COLO668 (cell line): ENCODE data around the gene YIPF4.
"Not testable (repeated sequence)": the region's sequence is repeated elsewhere in the genome, so short reads cannot be mapped to it uniquely, and the experiment has no call there.

Experiments used
- DNase-seq: peaks from one replicate; lab custom pipeline; 2025; ENCODE audit not compliant: unreplicated experiment; lab: John Stamatoyannopoulos, UW

The YIPF4 gene

DNA sequence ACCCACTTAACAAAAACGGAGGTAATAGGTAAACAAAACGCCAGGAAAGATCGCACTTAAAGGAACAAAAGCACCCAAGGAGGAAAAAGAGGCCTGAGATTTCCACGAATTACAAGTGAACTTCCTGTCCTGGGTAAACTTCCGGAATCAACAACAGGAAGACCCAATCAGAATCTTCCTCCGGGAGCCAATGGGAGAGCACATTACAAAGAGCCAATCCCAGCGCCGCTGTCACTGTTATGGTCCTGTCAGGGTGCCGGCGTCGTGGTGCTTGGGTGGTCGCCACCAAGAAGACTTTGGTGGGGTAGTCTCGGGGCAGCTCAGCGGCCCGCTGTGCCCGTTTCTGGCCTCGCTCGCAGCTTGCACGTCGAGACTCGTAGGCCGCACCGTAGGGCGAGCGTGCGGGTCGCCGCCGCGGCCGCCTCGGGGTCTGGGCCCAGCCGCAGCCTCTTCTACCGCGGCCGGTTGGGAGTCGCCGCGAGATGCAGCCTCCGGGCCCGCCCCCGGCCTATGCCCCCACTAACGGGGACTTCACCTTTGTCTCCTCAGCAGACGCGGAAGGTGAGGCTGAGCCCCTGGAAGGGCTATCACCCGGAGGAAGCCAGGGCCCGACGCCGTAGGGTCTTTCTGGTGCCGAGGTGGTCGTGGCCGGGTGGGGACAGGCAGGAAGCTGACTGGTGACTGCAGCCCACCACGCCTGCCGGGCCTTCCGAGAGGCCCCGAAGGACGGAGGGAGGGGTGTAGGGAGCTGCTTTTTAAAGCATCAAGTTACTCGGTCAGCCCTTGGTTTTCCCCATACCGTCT is at the start of gene YIPF4:
TSS of gene YIPF4 (plus strand) at position 231 of the 804 bp plus-strand sequence. CDS start at position 483, 252 bp downstream.
- peak; percentile 71 for DNase-seq

DNA sequence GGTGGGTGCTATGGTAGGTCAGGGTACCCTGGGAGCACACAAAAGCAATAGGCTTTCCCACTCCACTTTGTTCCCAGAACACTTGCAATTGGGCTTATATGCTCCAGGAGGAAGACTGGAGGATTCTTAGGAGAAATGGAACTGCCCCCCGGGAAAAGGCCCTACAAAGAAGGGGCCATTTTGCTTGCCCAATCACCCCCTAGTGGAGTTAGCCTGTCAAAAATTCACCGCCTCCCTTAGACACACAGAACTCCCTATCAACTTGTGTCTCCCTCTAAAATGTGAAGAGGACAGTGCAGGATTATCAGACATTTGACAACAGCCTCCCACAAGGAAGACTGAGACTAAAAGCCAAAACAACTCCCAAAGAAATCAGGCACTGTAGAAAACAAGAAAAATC is 49.5 kb upstream of the YIPF4 start:
- no peak for DNase-seq

DNA sequence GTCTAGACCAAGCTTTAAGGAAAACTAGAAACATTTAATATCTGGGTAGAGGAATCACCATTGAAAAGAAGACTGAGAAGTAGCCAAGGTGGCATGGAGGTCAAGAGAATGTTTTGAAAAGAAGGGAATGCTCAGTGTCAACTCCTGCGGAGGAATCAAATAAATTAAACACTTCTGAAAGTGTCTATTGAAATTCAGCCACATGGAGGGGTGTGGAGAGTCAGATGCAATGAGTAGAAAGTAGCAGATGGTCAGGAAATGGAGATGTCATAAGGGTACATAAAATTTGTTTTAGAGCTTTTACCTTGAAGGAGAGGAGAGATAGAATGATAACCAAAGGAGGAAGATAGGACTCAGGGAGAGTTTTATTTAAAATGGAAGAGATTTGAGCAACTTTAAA is 48.1 kb upstream of the YIPF4 start:
- no peak for DNase-seq

DNA sequence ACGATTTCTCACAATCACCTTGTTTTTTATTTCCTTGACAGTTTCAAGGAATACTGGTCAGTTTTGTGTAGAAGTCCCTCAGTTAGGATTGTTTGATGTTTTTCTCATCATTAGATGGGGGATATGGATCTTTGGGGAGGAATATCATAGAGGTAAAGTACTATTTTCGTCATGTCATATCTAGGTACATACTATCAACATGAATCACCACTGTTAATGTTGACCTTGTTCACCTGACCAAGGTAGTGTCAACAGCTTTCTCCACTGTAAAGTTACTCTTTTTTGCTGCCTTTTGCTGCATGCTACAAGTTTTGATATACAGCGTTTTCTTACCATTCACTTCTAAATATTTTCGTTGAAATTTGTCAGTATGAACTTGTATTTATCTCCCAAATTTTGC is 45.7 kb upstream of the YIPF4 start:
- DNase-seq = no peak

DNA sequence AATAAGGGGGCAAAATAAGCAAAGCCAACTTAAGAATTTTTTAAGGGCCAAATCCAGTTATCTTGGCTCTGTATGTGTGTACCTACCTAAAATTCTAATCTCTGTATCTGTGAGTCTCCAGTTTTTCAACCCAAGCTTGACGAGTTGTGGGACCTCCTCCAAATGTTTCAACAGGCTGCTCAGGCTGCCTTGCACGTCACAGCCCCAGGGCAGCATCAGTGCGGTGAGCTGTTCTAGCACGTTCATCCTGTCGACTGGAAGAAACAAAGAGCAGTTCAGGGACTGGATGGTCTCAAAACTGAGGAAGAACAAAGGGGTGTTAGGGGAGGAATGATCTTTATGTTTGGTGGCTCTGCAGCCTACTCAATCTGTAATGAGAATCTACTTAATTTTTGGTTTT is 42.4 kb upstream of the YIPF4 start:
- no peak for DNase-seq

DNA sequence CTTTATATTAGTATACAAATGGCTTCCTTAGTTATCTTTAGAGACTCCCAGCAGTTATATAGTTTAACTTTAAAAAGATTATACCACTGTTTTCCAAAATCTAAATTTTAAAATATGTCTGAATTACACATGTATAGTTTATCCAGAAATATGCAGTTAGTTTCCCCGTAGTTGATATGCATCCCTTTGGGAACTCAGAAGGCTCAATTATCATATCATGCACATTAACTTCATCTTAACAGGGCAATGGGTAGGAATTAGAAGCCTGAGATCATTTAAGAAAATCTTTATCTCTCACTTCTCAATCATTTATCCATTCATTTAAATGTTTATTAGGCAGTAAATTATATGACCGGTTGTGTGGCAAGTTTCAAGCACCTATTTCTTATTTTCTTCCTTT is 40.2 kb upstream of the YIPF4 start:
- no peak for DNase-seq

DNA sequence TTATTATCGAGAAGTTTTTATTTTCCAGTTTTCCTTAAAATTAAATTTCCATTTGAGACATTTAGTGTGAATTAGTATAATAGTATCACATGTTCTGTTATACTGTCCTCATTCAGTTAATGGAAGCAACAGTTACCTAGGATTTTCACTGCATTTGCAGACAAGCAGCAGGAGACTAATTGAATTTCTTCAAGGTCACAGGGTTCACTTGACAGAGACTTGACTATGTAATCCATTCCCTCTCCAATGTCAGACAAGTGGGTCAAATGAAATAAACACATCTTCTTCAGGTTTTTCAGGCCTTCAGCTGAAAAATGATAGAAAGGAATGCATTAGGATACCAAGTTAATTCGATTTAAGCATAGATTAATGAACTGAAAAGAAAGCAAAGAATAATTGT is 39.7 kb upstream of the YIPF4 start:
- no peak for DNase-seq

DNA sequence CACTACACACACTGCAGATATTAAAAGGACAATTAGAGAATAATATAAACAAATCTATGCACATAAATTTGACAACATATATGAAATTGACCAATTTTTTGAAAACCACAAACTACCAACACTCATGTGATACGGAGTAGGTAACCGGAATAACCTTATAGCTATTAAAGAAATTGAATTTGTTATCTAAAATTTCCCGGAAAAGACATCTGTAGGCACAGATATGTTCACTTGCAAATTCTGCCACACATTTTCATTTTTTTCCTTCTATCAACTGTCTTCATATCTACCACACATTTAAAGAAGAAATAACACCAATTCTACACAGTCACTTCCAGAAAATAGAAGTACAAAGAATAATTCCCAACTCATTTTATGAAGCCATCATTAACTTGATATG is 35.4 kb upstream of the YIPF4 start:
- DNase-seq = no peak

DNA sequence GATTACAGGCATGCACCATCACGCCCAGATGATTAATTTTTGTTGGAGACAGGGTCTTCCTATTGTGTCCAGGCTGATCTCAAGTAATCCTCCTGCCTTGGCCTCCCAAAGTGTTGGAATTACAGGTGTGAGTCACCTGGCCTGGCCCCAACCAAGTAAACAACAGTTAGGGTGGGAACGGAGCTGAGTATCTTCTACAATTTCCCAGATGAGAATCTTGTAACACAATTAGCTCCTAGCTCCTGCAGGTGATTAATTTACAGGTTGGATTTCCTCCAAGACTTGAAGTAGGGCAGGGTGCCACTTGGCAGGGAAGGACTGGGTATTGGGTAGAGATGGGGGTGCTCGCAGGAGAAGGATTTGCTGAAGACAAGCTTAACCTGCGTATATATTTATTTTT is 30.8 kb upstream of the YIPF4 start:
- no peak for DNase-seq

DNA sequence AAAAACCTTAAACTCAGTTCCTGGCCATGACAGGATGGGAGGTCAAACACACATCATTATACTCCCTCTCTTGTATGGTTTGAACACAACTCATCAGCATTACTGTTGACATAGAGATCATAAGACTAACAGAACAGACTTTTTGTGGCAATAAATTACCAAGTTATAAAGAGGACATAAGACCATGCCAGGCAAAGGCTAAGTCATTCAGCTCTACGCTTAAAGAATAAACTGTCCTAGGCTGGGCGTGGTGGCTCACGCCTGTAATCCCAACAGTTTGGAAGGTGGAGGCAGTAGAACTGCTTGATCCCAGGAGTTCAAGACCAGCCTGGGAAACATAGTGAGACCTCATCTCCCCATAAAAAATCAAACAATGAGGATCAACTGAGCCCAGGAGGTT is 29.4 kb upstream of the YIPF4 start:
- no peak for DNase-seq

DNA sequence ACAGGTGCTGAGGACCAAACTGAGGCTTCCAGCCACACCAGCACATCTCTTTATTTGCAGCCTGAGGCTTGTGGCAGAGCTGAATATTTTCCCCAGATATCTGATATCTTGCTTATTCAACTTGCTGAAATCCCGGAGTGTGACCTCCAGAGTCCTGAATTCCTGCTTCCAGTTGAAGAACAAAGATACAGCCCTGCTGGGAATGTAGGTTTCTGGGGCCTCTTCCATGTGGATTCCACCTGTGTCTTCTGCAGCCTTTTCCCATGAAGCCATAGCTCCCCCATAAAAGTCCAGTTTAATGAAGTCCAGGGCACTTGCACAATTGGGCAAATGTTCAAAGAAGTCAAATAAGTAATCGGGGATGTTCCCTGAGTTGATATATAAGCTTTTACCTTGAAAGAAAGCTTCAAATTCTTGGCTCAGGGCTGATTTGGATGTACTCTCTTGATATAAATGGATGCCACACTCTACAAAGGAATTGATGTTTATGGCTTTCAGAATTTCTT is 27.9 kb upstream of the YIPF4 start:
- DNase-seq = no peak

DNA sequence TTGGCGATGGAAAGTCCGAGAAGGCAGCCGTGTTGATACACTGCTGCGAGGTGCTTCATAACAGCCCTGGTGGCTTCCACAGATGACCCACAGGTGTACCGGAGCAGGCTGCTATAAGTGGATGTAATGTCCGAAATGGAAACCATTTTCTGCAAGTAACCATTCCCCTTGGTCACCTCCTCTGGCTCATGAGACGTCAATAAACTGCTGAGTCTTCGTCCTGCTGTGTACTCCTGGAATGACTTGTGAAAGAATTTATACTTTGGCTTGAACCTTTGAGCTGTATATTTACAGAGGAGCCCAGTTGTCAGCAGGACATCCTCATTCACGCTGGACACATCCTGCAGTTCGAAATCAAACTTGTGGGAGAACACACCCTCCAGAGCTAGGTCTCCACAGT is 27.4 kb upstream of the YIPF4 start:
- DNase-seq = no peak

DNA sequence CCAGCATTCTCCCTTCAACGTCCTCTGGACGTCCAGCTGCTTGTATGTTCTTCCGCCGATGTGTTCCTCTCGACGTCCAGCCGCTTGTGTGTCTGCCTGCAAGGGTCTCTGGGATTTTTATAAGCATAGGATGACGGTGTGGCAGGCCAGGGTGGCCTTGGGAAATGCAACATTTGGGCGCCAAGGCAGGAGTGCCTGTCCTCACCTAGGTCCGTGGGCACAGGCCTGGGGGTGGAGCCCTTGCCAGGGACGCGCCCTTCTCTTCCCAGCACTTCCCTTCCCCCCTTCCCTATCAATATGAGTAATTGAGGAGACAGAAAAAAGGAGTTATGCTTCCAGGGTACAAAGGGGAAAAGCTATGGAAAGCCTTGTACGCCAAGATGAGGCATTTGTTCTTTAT is 19.5 kb upstream of the YIPF4 start:
- DNase-seq = no peak

DNA sequence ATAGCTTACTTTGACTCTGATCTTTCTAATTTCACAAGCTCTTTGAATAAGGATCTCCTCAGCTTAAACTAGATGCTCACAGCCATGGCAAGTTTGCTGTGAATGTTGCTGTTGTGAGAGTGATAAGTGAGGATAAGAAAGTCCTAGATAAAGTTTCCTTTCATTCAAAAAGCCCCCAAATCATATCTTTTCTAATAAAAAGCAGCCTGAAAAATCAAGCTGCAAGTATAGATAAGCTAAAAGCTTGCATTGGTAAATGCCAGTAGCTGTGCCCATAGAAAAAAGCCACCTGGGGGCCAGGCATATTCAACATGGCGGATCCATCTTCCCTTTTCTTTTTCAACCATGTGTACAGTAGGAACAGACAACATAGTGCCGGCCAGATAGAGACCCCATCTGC is 17.3 kb upstream of the YIPF4 start:
- DNase-seq = no peak

DNA sequence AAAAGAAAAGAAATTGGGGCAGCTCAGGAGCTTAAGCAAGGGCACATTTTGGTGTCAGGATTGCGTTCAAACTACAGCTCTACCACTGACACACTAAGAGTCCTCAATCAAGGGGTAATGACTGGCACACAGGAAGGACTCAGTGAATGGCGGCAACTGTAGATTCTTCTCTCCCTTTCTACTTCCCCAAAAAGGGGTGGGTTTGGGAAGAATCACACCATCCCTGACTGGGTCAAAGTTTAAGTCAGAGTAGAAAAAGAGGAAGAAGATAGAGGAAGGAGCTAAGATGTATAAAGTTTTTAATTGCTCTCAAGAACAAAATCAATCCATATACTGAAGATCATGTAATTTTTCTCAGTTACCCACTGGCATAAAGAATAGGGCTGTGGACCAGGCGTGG is 15.6 kb upstream of the YIPF4 start:
- no peak for DNase-seq

DNA sequence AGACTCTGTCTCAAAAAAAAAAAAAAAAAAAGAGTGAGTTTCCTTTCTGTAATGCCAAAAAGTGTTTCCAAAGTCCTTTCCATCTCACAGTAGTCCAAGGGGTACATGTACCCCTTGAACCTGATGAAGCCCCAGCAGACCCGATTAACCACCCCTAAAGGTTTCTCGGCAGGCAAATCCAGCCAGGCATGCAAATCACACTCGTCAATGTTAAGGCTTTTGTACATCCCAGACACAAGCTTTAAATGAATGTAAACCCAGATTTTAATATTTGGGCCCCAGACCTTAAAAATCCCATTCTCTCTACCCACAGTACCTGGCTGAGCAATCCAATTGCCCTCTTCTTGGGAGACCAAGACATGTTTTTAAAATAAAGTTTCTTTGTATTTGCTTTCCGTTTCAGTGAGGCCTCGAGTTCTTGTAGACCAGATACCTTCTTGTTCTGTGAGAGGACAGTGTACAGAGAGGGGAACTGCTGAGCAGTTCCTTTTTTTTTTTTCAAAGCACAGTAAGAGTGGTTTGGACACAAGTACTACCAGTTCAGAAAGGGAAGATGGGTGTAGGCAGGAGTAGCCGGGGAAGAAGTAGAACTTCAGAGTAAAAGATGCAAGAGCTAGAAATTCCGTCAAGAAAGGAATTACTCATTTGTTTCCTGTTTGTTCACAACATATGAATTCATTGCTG is 13.1 kb upstream of the YIPF4 start, which contains the start of gene NLRC4:
TSS of gene NLRC4 (minus strand) at position 465 of the 684 bp plus-strand sequence. CDS start 8,111 bp downstream, outside the sequence.
- no peak for DNase-seq

DNA sequence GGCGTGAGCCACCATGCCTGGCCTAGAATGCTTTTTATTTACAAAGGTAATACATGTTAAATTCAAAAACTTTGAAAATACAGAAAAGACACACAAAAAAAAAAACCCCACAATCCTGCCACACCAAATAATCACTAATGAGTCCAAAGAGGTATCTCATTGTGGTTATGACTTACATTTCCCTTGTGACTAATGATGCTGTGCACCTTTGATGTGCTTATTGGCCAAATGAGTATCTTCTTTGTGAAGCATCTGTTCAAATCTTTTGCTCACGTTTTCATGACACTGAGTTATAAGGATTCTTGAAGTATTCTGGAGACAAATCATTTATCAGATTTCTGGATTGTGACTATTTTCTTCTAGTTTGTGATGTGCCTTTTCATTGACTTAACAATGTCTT is 6.6 kb upstream of the YIPF4 start:
- no peak for DNase-seq

DNA sequence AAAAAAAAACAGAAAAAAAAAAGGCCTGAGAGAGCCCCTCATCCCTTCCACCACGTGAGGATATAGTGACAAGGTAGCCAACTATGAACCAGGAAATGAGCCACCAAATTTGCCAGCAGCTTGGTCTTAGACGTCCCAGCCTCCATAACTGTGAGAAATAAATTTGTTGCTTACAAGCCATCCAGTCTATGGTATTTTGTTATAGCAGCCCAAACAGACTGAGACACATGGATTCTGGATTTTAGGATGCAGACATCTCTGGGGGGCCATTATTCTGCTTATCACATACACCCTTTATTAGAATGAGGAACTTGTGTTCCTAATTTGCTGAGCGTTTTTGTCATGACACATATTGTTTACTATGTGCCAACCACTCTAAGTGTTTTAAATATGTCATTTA is 5.4 kb upstream of the YIPF4 start:
- no peak for DNase-seq

DNA sequence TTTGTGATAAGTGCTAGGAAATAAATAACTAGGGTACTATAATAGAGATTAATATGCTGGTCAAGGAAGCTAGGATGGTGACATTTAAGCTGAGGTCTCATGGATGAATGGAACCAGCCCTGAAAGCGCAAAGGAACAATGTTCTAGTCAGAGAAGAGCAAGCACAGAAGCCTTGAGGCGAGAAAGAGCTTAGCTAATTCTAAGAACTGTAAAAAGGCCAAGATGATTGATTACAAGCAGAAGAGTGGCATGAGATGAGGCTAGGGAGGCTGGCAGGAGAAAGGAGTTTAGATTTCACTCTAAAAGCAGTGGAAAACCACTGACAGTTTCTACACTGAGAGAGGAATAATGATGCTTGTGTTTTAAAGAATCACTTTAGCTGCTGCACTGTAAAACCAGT is 3.4 kb upstream of the YIPF4 start:
- no peak for DNase-seq

DNA sequence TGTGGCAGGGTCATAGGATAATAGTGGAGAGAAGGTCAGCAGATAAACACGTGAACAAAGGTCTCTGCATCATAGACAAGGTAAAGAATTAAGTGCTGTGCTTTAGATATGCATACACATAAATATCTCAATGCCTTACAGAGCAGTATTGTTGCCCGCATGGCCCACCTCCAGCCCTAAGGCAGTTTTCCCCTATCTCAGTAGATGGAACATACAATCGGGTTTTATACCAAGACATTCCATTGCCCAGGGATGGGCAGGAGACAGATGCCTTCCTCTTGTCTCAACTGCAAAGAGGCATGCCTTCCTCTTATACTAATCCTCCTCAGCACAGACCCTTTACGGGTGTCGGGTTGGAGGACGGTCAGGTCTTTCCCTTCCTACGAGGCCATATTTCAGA is 1.9 kb upstream of the YIPF4 start:
- DNase-seq = not testable (repeated sequence)

DNA sequence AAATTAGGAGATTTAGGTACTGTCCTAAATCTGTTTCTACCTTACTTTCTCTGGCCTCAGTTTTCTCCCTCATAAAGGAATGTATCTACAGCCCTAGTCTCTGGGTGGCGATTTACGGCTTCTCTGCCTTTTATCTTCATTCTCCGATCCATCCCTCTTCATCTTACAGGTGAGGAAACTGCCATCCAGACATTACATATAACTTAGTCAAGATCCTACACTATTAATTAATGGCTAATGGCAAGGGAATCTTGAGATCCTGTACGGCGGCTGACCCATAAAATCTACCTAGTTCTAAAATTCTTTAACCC is 386 bp upstream of the YIPF4 start:
- no peak for DNase-seq

DNA sequence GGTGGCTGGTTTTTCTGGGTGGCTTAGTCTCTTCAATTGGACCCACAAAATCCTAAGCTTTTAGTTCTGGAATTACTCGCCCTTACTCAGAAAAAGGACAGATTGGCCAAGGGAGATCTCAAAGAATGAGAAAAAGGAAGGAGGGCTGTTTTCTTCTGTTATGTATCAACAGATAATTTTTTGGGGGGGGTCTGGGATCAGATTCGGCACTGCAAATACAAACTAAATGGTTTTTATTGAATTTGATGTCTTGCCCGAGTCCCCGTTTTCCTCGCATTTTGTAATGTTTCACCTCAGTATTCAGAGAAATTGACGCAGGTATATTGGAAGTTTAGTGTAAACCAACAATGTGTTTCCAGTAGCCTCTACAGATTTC is 762 bp downstream of the YIPF4 start:
- DNase-seq = no peak

DNA sequence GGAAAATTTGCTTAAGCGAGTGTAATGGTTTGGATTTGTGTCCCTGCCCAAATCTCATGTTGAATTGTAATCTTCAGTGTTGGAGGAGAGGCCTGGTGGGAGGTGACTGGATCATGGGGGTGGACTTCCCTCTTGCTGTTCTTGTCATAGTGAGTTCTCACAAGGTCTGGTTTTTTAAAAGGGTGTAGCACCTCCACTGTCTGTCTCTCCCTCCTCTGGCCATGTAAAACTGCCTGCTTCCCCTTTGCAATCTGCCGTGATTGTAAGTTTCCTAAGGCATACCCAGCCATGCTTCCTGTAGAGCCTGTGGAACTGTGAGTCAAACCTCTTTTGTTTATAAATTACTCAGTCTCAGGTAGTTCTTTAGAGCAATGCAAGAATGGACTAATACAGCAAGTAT is 6.6 kb downstream of the YIPF4 start:
- DNase-seq = no peak
